HG03108 (cell line): ENCODE results near the gene CIBAR2.

ENCODE experiments used
- ATAC-seq: cut with Tn5 transposase; IDR thresholded peaks from one replicate; pipeline ENCODE4 v1.9.1; 2021; ENCODE audit warnings: moderate library complexity; ENCODE audit not compliant: unreplicated experiment

The CIBAR2 gene

DNA sequence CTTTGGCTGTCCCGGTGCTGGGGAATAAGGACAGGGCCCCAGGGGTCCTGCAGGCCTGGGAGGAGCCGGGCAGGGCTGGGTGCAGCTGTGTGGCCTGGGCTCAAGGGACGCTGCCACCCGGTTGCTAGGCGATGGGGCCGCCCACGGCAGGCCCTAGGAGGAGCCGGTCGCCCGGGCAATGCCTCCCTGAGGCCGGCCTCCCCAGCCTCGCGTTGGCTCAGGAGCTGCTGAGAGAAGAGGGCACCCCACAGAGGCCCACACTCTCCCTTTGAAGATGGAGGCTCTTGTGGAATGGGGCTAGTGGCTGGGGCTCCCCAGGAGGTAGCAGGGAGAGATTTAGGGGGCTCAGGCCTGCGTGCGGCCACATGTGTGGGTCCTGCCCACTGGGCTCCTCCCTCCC lies at the start of gene CIBAR2:
Gene CIBAR2, minus strand, starts transcription at position 109 of the 400 bp plus-strand sequence. CDS start 120 bp downstream, outside the sequence.
- no peak for ATAC-seq

DNA sequence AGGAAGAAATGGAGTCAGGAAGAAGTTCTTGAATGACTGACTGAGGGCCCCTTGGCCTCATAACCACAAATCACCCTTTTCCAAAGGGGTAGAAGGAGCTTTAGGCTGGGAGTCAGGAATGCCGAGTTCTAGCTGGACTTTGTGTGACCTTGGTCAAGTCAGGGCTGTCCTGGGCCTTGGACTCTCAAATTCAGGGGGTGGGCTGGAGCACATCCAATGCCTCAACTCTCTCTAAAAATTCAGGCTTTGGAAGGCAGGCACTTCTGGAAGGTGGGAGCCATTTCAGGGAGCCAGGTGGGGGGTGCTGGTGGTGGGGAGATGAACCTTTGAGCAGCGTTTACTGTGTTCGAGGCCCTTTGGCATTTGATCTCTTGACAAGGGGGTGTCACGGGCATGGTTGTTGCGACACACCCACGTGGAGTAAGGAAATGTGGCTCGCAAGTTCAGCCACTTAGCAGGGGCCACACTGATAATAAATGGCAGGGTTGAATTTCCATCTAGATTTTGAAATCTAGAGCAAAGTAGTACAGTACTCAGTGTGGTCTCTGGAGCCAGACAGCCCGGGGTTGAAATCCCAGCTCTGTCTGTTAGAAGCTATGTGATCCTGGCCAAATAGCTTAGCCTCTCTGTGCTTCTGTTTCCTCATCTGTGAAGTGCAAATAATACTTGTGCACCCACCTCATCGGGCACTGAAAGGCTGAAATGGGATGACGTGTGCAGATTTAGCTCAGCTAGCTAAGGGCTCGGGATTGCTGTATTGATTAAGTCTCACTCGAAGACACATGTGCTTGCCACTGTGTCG lies 47.1 kb upstream of the CIBAR2 start:
- no peak for ATAC-seq

DNA sequence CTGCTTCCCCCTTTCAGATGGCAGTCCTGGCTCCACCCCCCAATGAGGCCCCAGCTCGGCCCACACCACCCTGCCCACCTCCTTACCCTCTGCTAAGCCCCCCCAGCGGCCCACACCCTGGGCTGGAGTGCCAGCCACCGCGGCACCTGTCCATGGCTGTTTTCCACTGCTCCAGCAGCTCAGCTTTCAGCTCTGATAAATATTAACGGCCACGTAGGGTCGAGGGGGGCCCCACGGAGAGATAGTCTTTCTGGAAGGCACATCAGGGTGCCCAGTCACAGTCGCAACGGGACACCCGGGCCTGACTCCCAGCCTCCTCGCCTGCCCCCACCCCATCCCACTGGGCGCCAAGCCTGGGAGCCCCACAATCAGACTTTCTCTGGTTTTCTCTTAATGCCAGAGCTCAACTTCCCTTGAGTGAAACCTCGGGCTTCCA lies 46.5 kb upstream of the CIBAR2 start:
- ATAC-seq = no peak

DNA sequence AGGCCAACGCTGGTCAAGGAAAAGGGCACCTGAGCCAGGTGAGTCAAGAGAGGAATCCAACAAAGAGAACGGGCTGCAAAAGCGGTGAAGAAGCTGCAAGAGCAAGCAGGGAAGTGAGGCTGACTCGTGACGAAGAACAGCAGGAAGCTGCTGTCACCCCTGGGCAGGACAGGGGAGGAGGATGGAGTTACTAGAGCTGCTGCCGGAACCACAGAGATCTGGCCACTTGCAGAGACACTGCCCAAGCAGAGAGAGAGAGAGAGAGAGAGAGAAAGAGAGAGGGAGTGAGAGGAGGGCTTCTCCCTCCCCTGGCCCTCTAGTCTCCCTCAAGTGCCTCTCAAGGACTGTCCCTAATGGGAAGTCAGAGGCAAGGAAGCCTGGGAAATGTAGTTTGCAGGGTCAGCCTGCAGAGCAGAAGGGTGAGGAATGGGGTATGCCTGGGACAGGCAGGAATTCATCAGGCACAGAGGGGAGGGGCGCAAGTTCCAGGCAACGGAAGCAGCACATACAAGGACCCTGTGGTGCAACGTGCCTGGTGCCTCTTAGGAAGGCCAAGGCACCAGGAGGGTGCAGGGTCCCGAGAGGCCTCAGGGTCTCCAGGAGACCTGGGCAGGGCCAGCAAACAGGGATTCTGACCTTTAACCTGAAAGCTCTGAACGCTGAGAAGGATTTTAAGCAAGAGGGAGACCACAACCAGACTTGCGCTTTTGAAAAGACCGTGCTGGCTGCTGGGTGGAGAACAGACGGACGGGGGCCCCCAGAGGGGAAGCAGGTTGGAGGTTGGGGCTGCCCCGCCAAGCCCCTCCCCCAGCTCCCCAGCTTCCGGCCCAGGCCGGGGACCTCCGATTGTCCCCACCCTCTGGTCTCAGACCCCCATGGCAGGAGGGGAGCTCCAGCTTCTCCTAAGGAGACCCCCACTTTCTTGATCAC lies 45.8 kb upstream of the CIBAR2 start:
- no peak for ATAC-seq

DNA sequence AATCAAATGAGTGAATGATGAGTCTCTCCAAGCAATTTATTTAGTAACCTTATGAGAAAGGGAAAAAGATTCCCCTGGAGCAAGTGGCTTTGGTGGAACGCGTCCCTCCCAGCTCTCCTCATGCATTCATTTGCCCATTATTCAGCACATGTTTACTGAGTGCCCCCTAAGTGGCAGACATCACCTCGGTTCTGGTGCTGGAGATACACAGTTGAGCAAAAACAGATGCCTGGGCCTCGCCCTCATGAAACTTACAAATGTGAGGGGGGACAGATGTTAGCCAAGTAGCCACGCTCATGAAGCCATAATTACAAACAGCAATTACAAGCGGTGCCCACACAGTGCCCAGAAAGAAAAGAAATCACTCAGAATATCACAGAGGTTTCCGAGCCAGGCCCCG lies 45.1 kb upstream of the CIBAR2 start:
- ATAC-seq = no peak

DNA sequence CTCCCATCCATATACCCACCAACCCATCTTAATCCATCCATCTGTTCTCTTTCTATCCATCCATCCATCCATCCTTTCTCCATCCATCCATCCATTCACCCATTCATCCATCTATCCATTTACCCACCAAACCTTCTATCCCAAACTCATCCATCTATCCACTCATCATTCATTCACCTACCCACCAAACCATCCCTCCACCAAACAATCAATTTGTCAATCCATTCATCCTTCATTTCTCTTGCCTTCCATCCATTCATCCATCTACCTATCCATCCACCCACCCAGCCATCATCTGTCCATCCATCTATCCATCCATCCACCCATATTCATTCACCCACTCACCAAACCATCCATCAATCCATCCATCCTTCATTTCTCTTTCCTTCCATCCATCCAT lies 44.6 kb upstream of the CIBAR2 start:
- no peak for ATAC-seq

DNA sequence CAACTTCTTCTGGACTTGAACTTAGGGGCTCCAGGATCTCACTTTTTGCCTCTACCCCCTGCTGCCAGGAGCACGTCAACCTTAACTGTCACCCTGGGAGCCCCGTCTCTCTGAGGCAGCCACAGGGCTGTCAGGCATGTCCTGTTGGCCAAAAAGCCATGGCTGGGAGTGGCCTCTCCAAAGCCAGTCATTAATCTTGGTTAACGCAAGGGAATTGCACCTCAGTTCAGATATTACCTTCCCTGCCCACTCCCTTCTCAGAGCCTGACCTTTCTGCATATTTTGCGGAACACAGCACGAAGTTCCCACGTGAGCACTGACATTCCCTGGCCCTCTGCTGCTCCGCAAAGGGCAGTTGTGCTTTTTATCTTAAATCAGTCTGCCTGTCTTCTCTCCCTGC lies 44.2 kb upstream of the CIBAR2 start:
- ATAC-seq = no peak

DNA sequence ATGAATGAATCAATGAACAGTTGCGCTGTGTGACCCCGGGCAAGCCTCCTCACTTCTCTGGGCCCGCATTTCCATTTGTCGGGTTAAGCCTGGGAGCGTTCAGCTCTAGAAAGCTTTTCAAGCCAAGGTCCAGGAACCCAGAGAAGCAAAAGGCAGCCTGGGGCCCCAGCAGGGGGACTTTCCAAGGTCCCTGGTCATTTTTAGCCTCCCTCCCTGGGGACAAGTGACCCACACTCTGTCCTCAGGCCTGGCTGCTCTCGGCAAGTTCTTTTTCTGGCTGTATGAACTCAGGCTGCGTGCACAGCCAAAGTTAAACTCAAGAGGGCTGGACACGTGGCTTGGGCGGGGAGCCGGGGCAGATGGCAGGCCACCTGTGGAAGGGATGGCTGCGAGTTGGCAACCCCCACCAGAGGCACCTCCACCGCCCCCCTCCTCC lies 41.4 kb upstream of the CIBAR2 start:
- ATAC-seq = no peak

DNA sequence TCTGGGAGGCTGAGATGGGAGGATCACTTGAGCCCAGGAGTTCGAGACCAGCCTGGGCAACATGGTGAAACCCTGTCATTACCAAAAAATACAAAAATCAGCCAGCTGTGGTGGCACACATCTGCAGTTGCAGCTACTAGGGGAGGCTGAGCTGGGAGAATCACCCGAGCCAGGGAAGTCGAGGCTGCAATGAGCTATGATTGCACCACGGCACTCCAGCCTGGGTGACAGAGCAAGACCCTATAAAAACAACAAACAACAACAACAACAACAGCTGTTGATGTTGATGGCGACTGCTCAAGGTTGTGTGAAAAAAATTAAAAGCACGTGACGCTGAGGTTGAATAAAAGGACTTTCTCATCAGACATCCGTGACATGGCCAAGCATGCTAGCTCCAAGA lies 40.8 kb upstream of the CIBAR2 start:
- ATAC-seq = no peak

DNA sequence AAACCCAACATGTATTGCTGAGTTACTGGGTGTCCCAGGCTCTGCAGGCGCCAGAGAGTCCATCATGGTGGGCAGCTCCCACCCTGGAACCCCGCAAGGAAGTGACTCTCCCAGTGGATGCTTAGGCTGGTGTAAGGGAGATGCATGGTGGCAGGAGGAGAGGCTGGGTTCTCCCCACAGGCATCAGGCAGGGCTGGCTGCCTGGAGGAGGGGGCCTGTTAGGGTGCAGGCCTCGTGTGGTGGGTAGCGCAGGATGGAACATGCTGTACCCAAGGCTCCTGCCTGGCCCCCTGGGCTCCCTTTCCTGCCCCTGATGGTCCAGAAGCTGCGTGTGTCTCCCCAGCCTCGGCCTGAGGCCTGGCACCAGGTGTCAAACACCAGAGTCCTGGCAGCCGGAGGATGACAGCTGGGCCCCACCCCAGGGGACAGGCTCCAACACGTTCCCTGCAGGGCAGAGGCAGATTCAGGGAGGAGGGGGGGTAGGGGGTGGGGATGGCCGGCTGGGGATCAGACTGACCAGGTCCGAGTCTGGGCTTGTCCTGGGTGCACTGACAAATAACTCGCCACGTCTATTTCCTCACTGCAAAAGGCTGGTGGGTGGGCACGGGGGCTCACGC lies 40.2 kb upstream of the CIBAR2 start:
- no peak for ATAC-seq

DNA sequence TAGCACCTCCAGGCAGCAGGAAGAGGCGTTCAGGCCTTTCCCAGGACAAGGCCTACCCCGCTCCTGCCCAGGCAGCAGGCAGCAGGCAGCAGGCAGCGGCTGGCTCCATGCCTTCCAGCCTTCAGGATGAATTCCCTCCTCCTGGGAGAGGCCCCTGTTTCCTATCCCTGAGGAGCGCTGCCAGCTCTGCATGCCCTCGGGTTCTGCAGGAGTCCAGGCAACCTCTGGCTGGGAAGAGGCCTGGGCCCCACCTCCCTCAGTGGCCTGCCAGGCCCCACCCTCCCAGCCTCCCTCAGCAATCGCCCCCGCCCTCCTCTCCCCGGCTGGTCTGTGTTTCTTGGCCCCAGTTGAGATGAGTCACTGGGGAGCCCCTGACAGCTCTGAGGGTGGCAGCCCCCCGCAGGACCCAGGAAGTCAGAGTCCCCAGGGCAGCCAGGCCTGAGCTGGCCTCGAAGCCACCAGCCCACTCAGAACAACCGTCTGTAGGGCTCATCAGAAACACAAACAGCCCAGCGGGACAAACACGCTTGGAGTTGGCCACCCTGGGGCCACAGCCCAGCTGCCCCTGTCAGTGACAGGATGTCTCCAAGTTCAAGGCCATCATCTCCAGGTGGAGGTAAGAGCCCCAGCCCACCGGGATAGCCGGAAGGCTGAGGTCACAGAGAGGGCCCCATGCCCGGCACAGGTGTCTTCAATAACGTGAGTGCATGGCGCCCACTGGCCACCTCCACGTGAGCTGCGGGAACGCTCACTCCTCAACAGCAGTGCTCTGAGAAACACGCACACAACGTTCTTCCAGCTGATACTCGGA lies 39.5 kb upstream of the CIBAR2 start:
- ATAC-seq = no peak

DNA sequence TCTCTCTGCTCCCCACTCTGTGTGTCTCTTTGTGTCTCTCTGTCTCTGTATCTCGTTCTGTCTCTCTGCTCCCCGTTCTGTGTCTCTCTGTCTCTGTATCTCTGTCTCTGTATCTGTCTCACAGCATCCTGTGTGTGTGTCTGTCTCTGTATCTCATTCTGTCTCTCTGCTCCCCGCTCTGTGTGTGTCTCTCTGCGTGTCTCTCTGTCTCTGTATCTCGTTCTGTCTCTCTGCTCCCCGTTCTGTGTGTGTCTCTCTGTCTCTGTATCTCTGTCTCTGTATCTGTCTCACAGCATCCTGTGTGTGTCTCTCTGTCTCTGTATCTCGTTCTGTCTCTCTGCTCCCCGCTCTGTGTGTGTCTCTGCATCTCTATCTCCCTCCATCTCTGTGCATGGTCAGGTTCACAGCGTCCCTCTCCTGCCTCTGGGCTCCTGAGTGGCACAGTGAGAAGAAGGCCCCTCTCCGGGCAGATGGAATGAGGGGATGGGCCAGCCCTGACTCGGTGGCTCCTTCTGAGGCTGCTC lies 38.9 kb upstream of the CIBAR2 start:
- ATAC-seq = no peak

DNA sequence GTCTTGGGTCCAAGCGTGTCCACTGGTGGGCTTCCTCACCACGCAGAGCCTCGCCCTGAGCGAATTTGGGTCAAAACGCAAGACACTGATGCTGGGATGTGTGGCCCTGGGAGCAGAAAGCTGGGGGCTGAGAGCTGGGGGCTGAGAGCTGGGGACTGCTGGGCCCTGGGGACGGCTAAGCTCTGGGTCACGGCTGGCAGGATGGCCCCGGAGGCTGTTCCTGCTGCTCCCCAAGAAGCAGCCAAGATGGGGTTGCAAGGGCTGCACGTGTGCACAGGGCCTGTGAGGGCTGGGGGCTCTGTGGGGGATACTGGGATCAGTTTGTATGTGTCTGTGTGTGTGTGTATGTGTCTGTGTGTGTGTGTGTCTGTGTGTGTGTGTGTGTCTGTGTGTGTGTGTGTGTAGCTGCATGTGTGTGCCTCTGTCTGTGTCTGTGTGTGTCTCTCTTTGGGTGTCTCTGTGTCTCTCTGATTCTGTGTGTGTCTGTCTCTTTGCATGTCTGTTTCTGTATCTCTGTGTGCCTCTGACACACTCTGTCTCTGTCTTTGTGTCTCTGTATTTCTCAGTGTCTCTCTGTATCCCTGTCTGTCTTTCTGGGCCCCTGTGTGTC lies 38.2 kb upstream of the CIBAR2 start:
- ATAC-seq = no peak

DNA sequence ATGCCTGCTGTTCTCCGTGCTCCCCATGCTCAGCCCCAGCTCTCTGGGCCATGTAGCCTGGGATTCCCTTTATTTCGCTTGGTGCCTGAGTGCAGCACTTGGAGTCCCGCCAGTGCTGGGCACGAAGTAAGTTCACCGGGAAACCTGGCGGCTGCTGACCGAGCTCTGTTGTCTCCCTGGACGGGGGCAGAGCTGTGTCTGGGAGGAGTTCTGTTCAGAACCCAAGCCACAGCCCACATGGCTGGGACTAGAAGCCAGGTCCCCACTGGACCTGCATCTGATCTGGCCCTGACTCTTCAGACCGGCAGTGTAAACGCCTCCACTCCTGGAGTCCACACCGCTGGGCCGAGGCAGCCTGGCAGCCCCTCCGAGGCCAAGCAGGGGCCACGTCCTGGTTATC lies 37.5 kb upstream of the CIBAR2 start:
- ATAC-seq = no peak

DNA sequence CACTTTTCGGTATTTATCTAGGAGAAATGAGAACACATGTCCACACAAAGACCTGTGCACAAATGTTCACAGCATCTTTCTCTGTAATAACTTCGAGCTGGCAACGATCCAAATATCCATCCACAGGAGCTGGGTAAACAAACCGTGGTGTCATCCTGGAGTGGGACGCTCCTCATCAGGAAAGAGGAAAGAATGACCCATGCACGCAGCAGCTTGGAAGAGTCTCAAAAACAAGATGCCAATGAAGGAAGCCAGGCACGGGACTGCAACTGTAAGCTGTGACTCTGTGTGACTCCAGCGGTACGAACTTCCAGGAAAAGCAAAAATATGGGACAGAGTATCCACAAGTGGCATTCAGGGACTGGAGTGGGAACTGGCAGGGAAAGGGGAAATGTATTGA lies 36.7 kb upstream of the CIBAR2 start:
- ATAC-seq = no peak

DNA sequence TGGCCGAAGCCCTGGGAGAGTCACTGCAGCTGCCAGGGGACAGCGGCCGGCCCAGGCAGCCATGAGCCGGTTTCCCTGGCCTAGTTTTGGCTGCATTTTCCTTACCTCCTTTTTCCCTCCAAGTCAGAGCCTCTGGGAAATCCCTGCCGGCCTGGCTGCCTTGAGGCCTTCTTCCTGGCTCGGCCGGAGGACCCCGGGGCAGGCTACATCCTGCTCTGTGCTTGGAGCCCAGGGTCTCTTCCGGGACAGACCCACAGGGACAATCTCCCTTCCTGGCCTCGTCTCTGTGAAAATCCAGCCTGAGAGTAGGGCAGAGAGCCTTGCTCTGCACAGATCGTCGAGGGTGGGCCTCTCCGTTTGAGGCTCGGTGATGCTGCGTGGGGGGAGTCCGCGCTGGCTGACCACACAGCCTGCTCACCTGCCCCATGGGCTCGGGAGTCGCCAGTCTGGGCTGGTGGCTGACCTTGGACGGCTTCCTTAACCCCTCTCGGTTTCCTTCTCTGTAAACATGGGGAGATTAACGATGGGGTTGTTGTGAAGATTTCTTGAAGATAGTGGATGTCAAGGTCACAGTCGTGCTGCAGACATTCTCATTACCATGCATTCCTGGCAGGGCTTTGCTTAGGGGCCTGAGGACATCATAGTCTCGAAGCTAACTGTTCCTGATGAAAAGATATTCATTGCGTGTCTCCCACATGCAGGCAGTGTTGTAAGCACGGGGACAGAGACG lies 34.8 kb upstream of the CIBAR2 start:
- ATAC-seq = no peak

DNA sequence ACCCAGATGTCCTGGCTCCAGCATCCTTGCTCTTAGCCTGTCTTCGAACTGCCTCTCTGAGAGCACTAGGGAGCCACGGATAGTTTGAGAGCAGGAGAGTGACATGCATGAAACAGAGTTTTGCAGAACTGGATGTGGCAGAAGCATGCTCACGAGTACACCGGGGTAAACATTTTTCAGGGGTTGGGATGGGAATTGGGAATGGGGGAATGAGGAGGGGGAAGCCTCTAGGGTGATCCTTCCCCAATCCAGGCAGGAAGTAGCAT lies 34.2 kb upstream of the CIBAR2 start:
- ATAC-seq = no peak

DNA sequence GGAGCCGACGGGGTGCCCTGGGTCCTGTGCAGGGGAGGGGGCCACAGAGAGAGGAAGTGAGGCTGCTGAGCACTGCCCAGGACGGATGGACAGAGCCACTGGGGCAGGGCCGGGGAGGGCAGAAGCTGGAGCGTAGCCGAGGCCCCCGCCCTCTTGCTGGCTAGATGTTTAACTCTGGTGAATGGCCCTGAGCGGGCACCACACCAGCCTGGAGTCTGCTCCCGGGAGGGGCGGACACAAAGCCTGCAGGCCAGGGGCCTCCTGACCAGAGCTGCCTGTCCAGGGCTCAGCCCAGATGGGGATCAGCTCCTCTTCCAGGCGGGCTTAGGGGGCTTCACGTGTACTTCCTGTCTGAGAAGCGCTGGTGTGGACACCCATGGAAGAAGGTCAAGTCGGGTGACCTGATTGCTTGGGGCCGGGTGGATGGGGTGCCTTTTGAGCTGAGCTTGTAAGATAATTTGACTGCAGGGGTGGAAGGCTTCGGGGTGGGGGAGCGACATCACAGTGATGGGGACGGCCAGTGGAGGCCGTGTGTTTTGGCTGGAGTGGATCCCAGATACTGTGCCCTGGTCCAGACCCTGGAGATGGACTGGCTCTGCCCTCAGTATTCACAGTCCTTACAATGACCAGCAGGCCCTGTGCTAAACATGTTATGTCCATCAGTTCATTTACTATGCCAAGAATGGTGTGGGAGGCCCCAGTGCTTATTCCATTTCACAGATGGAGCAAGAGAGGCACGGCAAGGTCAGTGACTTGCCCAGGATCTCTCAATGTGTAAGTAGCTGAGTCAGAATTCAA lies 33.7 kb upstream of the CIBAR2 start:
- ATAC-seq = no peak

DNA sequence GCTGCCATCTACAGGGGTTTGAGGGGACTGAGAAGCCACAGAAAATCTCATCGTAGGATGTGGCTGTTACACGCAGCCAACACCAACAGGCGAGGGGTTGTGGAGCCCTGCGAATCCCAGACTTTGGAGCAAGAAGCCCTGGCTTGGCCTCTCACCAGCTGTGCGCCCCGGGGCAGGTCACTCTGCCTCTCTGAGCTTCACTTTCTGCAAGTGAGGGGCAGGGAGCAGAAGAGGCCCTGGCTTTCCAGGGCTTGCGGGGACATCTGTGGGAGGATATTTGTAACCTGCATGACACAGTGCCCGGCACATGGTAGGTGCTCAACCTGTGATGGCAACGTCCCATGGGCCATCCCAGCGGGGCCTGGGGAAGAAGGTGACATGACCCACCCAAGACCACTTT lies 32.9 kb upstream of the CIBAR2 start:
- no peak for ATAC-seq
